Motor neuron (in vitro differentiated cells): Measurements from ENCODE around the gene BRD4. TPM values are rescaled to one million over a fixed set of nuclear protein-coding genes. Genes with fewer than 3 reads are reported as not detected.

Experiments used
- ATAC-seq, 8 experiments: fragments of 200-7000 bp; cut with Tn5 transposase; replicated peaks in 6 of 8; 2 replicates each; pipeline ENCODE4 v1.8.0; 2021; ENCODE audit warnings: mild to moderate bottlenecking in 8 of 8, moderate library complexity in 8 of 8
- H3K27ac ChIP-seq, 2 donors: fragments of 250-450 bp; sonication (Bioruptor Pico); 2 replicates each; pipeline ENCODE4 v1.9.0; 2021; ENCODE audit warnings: antibody characterized with exemption in 2 of 2, mild to moderate bottlenecking in 2 of 2, moderate library complexity in 1 of 2
- H3K4me1 ChIP-seq, 2 donors: fragments of 250-450 bp; sonication (Bioruptor Pico); replicated peaks in 1 of 2; 2 replicates each; pipeline ENCODE4 v1.6.1; 2021; ENCODE audit warnings: antibody characterized with exemption in 2 of 2, mild to moderate bottlenecking in 2 of 2, moderate library complexity in 1 of 2
- H3K4me3 ChIP-seq, 5 donors: fragments of 250-450 bp; sonication (Bioruptor Pico); 2 replicates each; pipeline ENCODE4 v1.9.0; 2021; ENCODE audit warnings: antibody characterized with exemption in 5 of 5, mild to moderate bottlenecking in 5 of 5, moderate library complexity in 4 of 5
- WGBS, 10 experiments: fragments of 450-650 bp; shearing (Covaris generic); methylation state at CpG; one replicate each; pipeline ENCODE4 v1.0.0; 2022; 5-methylcytosine and 5-hydroxymethylcytosine counted together
- in situ Hi-C, 9 experiments: fragments of 400-800 bp; cut with MboI; loops; one replicate each; pipeline ENCODE4 v1.15.0; 2021; ENCODE audit warnings: low sequenced_read_pairs in 9 of 9, low pct_unique_long_range_greater_than_20kb in 2 of 9; ENCODE audit not compliant: unreplicated experiment in 9 of 9
- total RNA-seq, 8 experiments: library from RNA; unstranded; fragments of 300-600 nt; gene quantifications; 2 replicates each; pipeline versions ENCODE4 v1.2.3 to v1.2.4, GENCODE V29; 2022

The BRD4 gene
- total RNA-seq, 8 experiments from 2014 or later: 10.5 to 70.6 (median 23.0) TPM

DNA sequence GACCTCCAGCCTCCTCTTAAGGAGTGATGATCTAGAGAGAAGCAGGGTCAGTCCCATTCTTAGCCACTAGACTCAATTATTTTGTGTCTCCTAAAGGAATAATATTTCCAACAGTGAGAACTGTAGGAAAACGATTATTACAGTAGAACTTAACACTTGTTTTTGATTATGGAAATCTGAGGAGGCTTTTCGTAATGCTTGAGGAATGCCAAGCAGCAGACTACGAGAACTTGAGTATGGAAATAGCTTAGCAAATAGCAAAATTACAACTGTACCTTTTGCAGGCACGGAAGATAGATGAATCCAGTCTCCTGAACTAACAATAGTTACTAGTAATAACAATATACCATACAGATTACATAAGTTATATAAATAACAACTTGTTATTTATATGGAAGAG is 12.2 kb downstream of the BRD4 start:
- in situ Hi-C loops: no loop called here
- WGBS, 10 experiments: 0 to 92% (median 70%) methylated on average over 2 to 4 of the region's 4 CpGs
- Histone ChIP-seq H3K4me1 (peaks cover 15 to 20% of the 10 kb centered on the region in 2 donors), H3K27ac (no peak overlapping the region), H3K4me3 (no peak overlapping the region)
- peak in 3 of 8 experiments; percentile 46 to 58 (median 54) for ATAC-seq

GRCh38 chr19:15318241-15318691 is 14.1 kb downstream of the BRD4 start:
- ATAC-seq: peak in 5 of 8 experiments; percentile 12 to 90 (median 51)
- Histone ChIP-seq H3K27ac (no peak overlapping the region), H3K4me3 (no peak overlapping the region), H3K4me1 (peaks cover 12 to 13% of the 10 kb centered on the region in 2 donors)
- in situ Hi-C loops: no loop called here
- WGBS, 10 experiments: 13 to 100% (median 86%) methylated on average over 1 to 6 of the region's 6 CpGs; no CpG with 5 or more reads in 3 of the 10 experiments

DNA sequence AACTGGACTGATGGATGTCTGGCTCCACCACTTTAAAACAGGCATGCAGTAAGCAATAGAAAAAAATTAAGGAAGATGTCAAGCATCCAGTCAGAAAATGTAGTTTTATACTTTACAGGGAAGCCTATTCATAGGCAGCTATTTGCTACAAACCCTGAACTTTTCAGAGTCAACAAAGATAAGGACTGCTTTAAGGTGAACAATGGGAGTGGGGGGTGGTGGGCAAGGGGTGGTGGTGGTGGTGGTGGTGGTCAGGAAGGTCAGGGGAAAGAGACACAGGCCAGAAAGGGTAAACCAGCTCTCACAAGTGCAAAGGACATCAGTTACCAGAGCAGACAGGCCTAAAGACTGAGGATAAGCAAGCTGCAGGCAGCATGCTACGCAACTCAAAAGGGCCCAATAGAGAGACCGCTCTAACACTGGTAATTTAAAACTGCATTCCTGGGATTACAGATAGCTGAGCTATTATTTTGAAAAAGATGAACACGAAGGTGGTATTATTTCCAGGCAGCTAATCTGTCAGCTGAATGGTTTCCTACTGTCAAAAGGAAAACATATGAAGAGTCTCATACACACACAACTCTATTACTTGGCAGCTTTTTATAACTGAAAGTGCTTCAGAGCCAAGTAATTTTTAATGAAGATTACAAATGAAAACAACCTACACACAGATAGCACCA is 14.8 kb downstream of the BRD4 start:
- Histone ChIP-seq H3K4me1 (peaks cover 12 to 13% of the 10 kb centered on the region in 2 donors), H3K4me3 (no peak overlapping the region), H3K27ac (no peak overlapping the region)
- WGBS, 10 experiments: 0 to 100% (median 78%) methylated on average over 1 to 3 of the region's 3 CpGs; no CpG with 5 or more reads in 3 of the 10 experiments
- in situ Hi-C loops: no loop called here
- no peak for ATAC-seq

GRCh38 chr19:15316498-15316897 is 15.8 kb downstream of the BRD4 start:
- Histone ChIP-seq H3K27ac (no peak overlapping the region), H3K4me3 (no peak overlapping the region), H3K4me1 (peaks cover 12 to 13% of the 10 kb centered on the region in 2 donors)
- 80 to 100% (median 94%) methylated on average over 1 to 2 of the region's 2 CpGs; no CpG with 5 or more reads in 2 of the 10 experiments for WGBS, 10 experiments
- in situ Hi-C loops: no loop called here
- no peak for ATAC-seq

DNA sequence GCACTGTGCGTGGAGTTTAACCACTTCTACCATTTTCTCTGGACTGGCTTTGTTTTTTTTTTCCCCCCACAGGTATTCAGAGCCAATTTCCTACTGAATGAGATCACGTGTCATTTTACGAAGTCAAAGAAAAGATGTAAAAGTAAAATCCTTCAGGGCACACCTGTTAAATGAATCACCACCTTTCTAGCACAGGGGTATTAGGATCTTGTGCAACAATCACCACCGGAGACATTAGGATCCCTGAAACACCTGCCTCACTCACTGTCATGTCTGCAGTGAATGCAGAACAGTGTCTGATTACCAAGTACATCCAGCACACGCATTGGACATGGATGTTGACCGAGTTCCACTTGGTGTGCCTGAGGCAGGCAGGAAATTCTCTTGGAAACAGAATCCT is 17.2 kb downstream of the BRD4 start:
- ATAC-seq: no peak
- no peak overlapping the region for H3K27ac ChIP-seq
- in situ Hi-C loops: no loop called here
- WGBS, 10 experiments: 75 to 100% (median 90%) methylated on average over 2 to 5 of the region's 6 CpGs; no CpG with 5 or more reads in 2 of the 10 experiments
- no peak overlapping the region for H3K4me3 ChIP-seq
- H3K4me1 ChIP-seq: peaks cover 6 to 13% of the 10 kb centered on the region in 2 donors

DNA sequence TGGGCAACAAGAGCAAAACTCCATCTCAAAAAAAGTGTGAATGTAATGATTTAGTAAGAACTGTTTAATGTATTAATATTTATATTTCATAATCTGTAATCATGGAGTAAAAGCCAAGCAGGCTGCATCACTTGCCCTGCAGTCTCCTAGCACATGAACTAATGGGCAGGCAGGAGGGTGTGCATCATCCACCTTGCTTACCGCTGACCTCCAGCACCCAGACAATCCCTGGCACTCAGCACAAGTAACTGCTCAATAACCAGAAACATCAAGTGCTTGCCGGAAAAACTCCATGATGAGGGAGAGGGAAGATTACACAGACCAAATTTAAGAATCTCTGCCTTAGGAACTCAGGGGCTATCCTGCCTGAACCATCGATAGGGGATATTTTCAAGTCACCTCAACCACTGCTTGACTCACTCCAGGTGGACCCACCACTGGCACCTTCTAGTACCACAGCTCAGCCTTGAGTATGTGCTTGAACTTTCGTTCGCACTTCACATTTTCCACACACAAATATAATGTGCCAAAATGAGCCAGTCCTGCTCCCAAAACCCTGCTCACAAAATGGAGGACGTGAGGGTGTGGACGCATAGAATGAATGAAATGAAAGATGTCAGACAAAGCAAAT is 18.6 kb downstream of the BRD4 start:
- peaks cover 6 to 12% of the 10 kb centered on the region in 2 donors for H3K4me1 ChIP-seq
- H3K4me3 ChIP-seq: no peak overlapping the region
- in situ Hi-C loops: no loop called here
- 79 to 100% (median 91%) methylated on average over 1 to 6 of the region's 7 CpGs for whole genome bisulfite sequencing, 10 experiments
- no peak for ATAC-seq
- no peak overlapping the region for H3K27ac ChIP-seq

DNA sequence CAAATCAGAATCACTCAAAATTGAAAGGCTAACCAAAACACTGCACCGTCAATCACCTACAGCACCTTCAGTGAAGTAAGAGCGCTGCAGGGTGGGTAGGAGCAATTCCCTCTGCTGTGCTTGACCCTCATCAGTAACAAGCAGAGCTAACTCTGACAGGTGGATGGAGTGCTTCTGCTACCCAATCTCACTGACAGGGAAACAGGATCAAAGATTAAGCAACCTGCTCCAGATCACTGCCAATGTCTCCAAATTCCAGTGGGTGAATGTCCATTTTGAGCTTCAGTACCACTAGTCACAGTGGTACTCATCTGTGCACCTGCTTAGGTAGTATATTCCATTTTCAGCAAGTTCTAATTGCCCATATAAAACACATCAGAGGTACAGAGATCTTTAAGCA is 25.2 kb downstream of the BRD4 start:
- Histone ChIP-seq H3K4me1 (no peaks in the 10 kb centered on the region), H3K27ac (no peak overlapping the region), H3K4me3 (no peak overlapping the region)
- ATAC-seq: no peak
- WGBS, 10 experiments: 80 to 100% (median 100%) methylated on average over 1 to 2 of the region's 2 CpGs; no CpG with 5 or more reads in 2 of the 10 experiments
- in situ Hi-C loops: no loop called here

DNA sequence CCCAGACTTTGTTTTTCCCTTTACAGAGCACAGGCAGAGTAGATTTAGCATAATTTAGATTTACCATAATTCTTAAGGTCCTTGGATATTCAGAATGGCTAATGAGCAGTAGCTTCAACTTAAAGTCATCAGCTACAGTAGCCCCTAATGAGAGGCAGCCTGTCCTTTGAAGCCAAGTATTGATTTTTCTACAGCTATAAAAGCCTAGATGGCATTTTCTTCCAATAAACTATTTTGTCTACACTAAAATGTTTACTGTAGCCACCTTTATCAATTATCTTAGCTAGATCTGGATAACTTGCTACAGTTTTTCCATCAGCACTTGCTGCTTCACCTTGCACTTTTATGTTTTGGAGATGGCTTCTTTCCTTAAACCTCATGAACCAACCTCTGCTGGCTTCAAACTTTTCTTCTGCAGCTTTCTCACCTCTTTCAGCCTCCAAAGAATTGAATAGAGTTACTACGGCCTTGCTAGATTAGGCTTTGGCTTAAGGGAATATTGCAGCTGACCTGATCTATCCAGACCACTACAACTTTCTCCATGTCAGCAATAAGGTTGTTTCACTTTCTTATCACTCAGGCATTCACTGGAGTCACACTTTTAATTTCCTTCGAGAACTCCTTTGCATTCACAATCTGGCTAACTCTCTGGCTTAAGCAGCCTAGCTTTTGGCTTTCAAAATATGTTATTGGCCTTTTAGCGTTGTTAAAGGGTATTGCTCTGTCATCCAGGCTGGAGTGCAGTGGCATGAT is 26.6 kb downstream of the BRD4 start:
- ATAC-seq: no peak
- H3K4me1 ChIP-seq: peaks cover 0 to 6% of the 10 kb centered on the region in 2 donors
- no peak overlapping the region for H3K27ac ChIP-seq
- in situ Hi-C loops: no loop called here
- H3K4me3 ChIP-seq: no peak overlapping the region
- 20 to 100% (median 100%) methylated on average over 1 to 3 of the region's 3 CpGs; no CpG with 5 or more reads in 1 of the 10 experiments for WGBS, 10 experiments

GRCh38 chr19:15304140-15304705 is 28.1 kb downstream of the BRD4 start:
- no peak overlapping the region for H3K4me3 ChIP-seq
- WGBS, 10 experiments: 38 to 97% (median 60%) methylated on average over 2 to 6 of the region's 10 CpGs; no CpG with 5 or more reads in 5 of the 10 experiments
- in situ Hi-C loops: no loop called here
- peaks cover 0 to 9% of the 10 kb centered on the region in 2 donors for H3K4me1 ChIP-seq
- no peak overlapping the region for H3K27ac ChIP-seq
- peak in 4 of 8 experiments; percentile 21 to 70 (median 46) for ATAC-seq

DNA sequence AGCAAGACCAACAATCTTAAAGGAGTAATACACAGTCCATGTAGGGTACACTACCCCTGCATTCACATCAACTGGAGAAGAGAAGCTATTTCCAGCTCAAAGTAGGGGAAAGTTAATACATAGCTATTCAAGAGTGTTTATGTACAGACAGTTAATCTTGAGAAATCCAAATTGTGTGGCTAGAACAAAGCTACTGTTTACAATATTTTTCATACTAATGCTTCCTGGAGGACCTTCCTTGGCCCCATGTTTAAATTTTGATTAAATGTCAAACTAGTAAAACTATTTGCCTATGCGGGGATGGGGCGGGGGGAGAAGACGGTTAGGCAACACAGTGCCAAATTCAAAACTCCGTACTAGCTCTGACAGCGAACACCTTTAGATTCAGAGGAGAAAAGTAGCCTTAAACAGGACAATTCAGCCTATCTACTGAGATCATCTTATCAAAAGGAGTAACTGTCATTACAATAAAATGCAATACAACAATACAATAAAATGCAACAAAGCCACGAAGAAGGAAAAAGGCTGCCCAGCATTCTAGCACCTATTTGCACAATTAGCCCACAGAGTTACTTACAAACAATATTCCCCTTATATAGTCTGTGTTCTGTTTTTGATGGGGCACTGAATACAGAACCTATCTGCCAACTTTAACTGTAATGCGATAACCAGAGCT is 29.1 kb downstream of the BRD4 start:
- in situ Hi-C loops: no loop called here
- peaks cover 4 to 10% of the 10 kb centered on the region in 2 donors for H3K4me1 ChIP-seq
- 56 to 100% (median 87%) methylated on average over 1 to 7 of the region's 7 CpGs; no CpG with 5 or more reads in 1 of the 10 experiments for WGBS, 10 experiments
- peak in 1 of 8 experiments; percentile 9 for ATAC-seq
- H3K4me3 ChIP-seq: no peak overlapping the region
- H3K27ac ChIP-seq: no peak overlapping the region

- ATAC-seq: peak in 6 of 8 experiments; percentile 17 to 45 (median 28)
- Histone ChIP-seq H3K4me3 (no peak overlapping the region), H3K27ac (peak overlapping the region; percentile 47 to 93), H3K4me1 (peaks cover 24 to 29% of the 10 kb centered on the region in 2 donors)
- WGBS, 10 experiments: 13 to 100% (median 72%) methylated on average over 1 to 6 of the region's 6 CpGs
- in situ Hi-C loops: no loop called here
These were observed 31.7 kb downstream of the BRD4 start for GRCh38 chr19:15300533-15301197.
